MCF 10A (cell line): Measurements from ENCODE around the gene TAGLN3. TPM values are rescaled to one million over a fixed set of nuclear protein-coding genes. Genes with fewer than 3 reads are reported as not detected.

Experiments
- BruUV-seq: library from RNA; stranded (reverse); fragments of 400-500 nt; replicated peaks from 2 replicates; lab custom pipeline; 2021; lab: Mats Ljungman, UMichigan
- CTCF ChIA-PET: fragments of 300-600 bp; sonication (Branson Sonifier 250); formaldehyde crosslinking; extraction: SDS; loops from one replicate; lab custom pipeline; 2021; ENCODE audit warnings: antibody characterized with exemption, inconsistent platforms; lab: Yijun Ruan, JAX
- POLR2A ChIA-PET: fragments of 300-600, 350-650 bp; sonication (Branson Sonifier 250); formaldehyde crosslinking; extraction: SDS; loops from one replicate; lab custom pipeline; 2020; ENCODE audit warnings: antibody characterized with exemption, inconsistent platforms; lab: Yijun Ruan, JAX
- DNase-seq: peaks from one replicate; pipeline ENCODE4 v3.0.0-alpha.2; 2018; ENCODE audit not compliant: unreplicated experiment
- H3K27ac Mint-ChIP-seq: one replicate; pipeline ENCODE4 v1.8.0; 2022; ENCODE audit warnings: mild to moderate bottlenecking, low read depth, mixed read lengths; ENCODE audit not compliant: unreplicated experiment
- H3K27me3 Mint-ChIP-seq: one replicate; pipeline ENCODE4 v1.8.0; 2022; ENCODE audit warnings: mixed read lengths; ENCODE audit not compliant: insufficient read depth, unreplicated experiment
- H3K36me3 Mint-ChIP-seq: one replicate; pipeline ENCODE4 v1.8.0; 2022; ENCODE audit warnings: mild to moderate bottlenecking, moderate library complexity, mixed read lengths; ENCODE audit not compliant: insufficient read depth, unreplicated experiment
- H3K4me1 Mint-ChIP-seq: one replicate; pipeline ENCODE4 v1.8.0; 2022; ENCODE audit warnings: mixed read lengths; ENCODE audit not compliant: insufficient read depth, unreplicated experiment
- H3K4me3 Mint-ChIP-seq: one replicate; pipeline ENCODE4 v1.8.0; 2022; ENCODE audit warnings: mild to moderate bottlenecking, moderate library complexity, mixed read lengths; ENCODE audit not compliant: unreplicated experiment
- H3K9me3 Mint-ChIP-seq: one replicate; pipeline ENCODE4 v1.8.0; 2022; ENCODE audit warnings: mixed read lengths; ENCODE audit not compliant: unreplicated experiment
- intact Hi-C: fragments of 100-400 bp; cut with micrococcal nuclease; formaldehyde crosslinking; loops from 2 replicates; pipeline ENCODE4 v1.14.1; 2022
- total RNA-seq: library from RNA; stranded (reverse); gene quantifications from 2 replicates; pipeline ENCODE4 v1.2.3, GENCODE V29; 2022
- TF ChIP-seq, protein P1 (sequence below): fragments of 200-600 bp; IDR thresholded peaks from one replicate; pipeline ENCODE4 v1.8.0; 2022; ENCODE audit warnings: antibody characterized with exemption, mild to moderate bottlenecking; ENCODE audit not compliant: unreplicated experiment

TAGLN3 gene
- total RNA-seq, 1 experiment from 2014 or later: not detected

- DNase-seq: no peak
- H3K27ac Mint-ChIP-seq: no peak overlapping the region
- no peak overlapping the region for H3K4me3 Mint-ChIP-seq
- no TSS peak for BruUV-seq
- intact Hi-C loops: no loop called here
- CTCF ChIA-PET: interaction anchor here (0.7 to 0.9 kb wide), 2 partner anchors 15 to 22 kb away, joined by 3 read pairs; partner anchors contain the start of gene TMPRSS7
- no peaks in the 10 kb centered on the region for H3K9me3 Mint-ChIP-seq
- H3K27me3 Mint-ChIP-seq: no peaks in the 10 kb centered on the region
- H3K4me1 Mint-ChIP-seq: no peaks in the 10 kb centered on the region
- POLR2A ChIA-PET: no interaction called here
- no peaks in the 10 kb centered on the region for H3K36me3 Mint-ChIP-seq
- TF ChIP-seq, protein P1, sequence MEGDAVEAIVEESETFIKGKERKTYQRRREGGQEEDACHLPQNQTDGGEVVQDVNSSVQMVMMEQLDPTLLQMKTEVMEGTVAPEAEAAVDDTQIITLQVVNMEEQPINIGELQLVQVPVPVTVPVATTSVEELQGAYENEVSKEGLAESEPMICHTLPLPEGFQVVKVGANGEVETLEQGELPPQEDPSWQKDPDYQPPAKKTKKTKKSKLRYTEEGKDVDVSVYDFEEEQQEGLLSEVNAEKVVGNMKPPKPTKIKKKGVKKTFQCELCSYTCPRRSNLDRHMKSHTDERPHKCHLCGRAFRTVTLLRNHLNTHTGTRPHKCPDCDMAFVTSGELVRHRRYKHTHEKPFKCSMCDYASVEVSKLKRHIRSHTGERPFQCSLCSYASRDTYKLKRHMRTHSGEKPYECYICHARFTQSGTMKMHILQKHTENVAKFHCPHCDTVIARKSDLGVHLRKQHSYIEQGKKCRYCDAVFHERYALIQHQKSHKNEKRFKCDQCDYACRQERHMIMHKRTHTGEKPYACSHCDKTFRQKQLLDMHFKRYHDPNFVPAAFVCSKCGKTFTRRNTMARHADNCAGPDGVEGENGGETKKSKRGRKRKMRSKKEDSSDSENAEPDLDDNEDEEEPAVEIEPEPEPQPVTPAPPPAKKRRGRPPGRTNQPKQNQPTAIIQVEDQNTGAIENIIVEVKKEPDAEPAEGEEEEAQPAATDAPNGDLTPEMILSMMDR: no peak
Measured at GRCh38 chr3:112019716-112020115, 21.0 kb downstream of the TAGLN3 start.

GRCh38 chr3:112020674-112021085, 22.0 kb downstream of the TAGLN3 start:
- TF ChIP-seq, protein P1: no peak
- DNase-seq: no peak
- Mint-ChIP-seq H3K4me3 (no peak overlapping the region), H3K27ac (no peak overlapping the region), H3K4me1 (no peaks in the 10 kb centered on the region), H3K36me3 (no peaks in the 10 kb centered on the region), H3K9me3 (no peaks in the 10 kb centered on the region), H3K27me3 (no peaks in the 10 kb centered on the region)
- intact Hi-C loops: no loop called here
- CTCF ChIA-PET: interaction anchor here (0.9 kb wide), 1 partner anchor 14 kb away, joined by 3 read pairs; the partner anchor contains the start of gene TMPRSS7
- no TSS peak for BruUV-seq
- POLR2A ChIA-PET: no interaction called here

DNA sequence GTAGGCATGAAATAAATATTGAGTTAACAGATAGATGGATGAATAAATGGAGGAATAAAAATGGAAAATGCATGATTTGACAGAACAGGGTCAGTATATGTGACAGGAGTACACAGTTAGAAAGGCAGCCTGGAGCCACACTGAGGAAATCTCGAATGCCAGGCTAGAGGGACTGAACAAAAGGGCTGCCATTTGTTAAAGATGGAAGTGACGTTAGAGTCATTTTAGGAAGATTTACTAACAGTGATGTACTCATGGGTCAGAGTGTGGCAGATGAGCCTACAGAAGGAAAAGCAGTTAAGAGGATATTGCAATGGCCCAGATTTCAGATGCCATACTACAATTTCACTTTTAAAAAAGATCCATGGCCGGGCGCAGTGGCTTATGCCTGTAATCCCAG, 28.4 kb downstream of the TAGLN3 start:
- ChIA-PET CTCF (interaction anchor here (1.0 to 1.4 kb wide), 3 partner anchors 13 to 16 kb away, joined by 3 to 5 read pairs (median 3); no protein-coding TSS in a partner anchor), POLR2A (no interaction called here)
- H3K4me1 Mint-ChIP-seq: no peaks in the 10 kb centered on the region
- intact Hi-C loops: no loop called here
- no peaks in the 10 kb centered on the region for H3K9me3 Mint-ChIP-seq
- TF ChIP-seq, protein P1: no peak
- no TSS peak for BruUV-seq
- DNase-seq: no peak
- H3K27ac Mint-ChIP-seq: no peak overlapping the region
- H3K27me3 Mint-ChIP-seq: no peaks in the 10 kb centered on the region
- H3K36me3 Mint-ChIP-seq: no peaks in the 10 kb centered on the region
- no peak overlapping the region for H3K4me3 Mint-ChIP-seq

GRCh38 chr3:112027826-112028225, 29.1 kb downstream of the TAGLN3 start:
- no peaks in the 10 kb centered on the region for H3K9me3 Mint-ChIP-seq
- intact Hi-C loops: no loop called here
- POLR2A ChIA-PET: interaction anchor here (0.9 kb wide), 1 partner anchor 49 kb away, joined by 4 read pairs; the partner anchor contains the start of gene ABHD10
- BruUV-seq: no TSS peak
- TF ChIP-seq, protein P1: no peak
- no peak overlapping the region for H3K4me3 Mint-ChIP-seq
- H3K27me3 Mint-ChIP-seq: no peaks in the 10 kb centered on the region
- CTCF ChIA-PET: no interaction called here
- H3K36me3 Mint-ChIP-seq: no peaks in the 10 kb centered on the region
- H3K27ac Mint-ChIP-seq: no peak overlapping the region
- no peak for DNase-seq
- H3K4me1 Mint-ChIP-seq: no peaks in the 10 kb centered on the region
